GM19438 (cell line): Measurements from ENCODE around the gene SLC35A5.
A peak's percentile ranks its signal among the peaks of the same experiment; 100 is the strongest.

Experiments used
- ATAC-seq: cut with Tn5 transposase; IDR thresholded peaks from one replicate; pipeline ENCODE4 v1.9.1; 2021; ENCODE audit warnings: low read depth; ENCODE audit not compliant: unreplicated experiment

The SLC35A5 gene

GRCh38 chr3:112617285-112617684 is 55.4 kb downstream of the SLC35A5 start:
- ATAC-seq, result no peak

- peak; percentile 71 for ATAC-seq
These were observed 57.5 kb downstream of the SLC35A5 start for GRCh38 chr3:112619295-112619694.

- no peak for ATAC-seq
These were observed 61.4 kb downstream of the SLC35A5 start for GRCh38 chr3:112623213-112623612.

- no peak for ATAC-seq
These were observed 61.9 kb downstream of the SLC35A5 start for GRCh38 chr3:112623717-112624116.

GRCh38 chr3:112627419-112627818 is 65.6 kb downstream of the SLC35A5 start:
- no peak for ATAC-seq

- no peak for ATAC-seq
These were observed 66.1 kb downstream of the SLC35A5 start for GRCh38 chr3:112627919-112628466.

GRCh38 chr3:112629425-112629824 is 67.6 kb downstream of the SLC35A5 start:
- ATAC-seq, result no peak

GRCh38 chr3:112631257-112631656 is 69.4 kb downstream of the SLC35A5 start:
- ATAC-seq, result no peak

- ATAC-seq, result no peak
These were observed 70.8 kb downstream of the SLC35A5 start for GRCh38 chr3:112632596-112632995.

GRCh38 chr3:112633191-112633590 is 71.3 kb downstream of the SLC35A5 start:
- ATAC-seq, result no peak

- ATAC-seq, result no peak
These were observed 71.9 kb downstream of the SLC35A5 start for GRCh38 chr3:112633757-112634156.

GRCh38 chr3:112634786-112635541 is 73.1 kb downstream of the SLC35A5 start:
- no peak for ATAC-seq
